DND-41 (cell line): ENCODE results near the gene OR6B3.

Experiments used
- EZH2 ChIP-seq: IDR thresholded peaks from 3 replicates; pipeline ENCODE4 v1.6.1; 2012; ENCODE audit warnings: borderline replicate concordance, low read depth, mild to moderate bottlenecking, moderate library complexity, low read length, inconsistent platforms; ENCODE audit not compliant: severe bottlenecking
- TF ChIP-seq, protein P1 (sequence below): IDR thresholded peaks from 2 replicates; pipeline ENCODE4 v1.5.1; 2012; ENCODE audit warnings: borderline replicate concordance, low read length, moderate library complexity, mild to moderate bottlenecking; ENCODE audit not compliant: poor library complexity, severe bottlenecking; ENCODE audit errors: extremely low read depth

DNA sequence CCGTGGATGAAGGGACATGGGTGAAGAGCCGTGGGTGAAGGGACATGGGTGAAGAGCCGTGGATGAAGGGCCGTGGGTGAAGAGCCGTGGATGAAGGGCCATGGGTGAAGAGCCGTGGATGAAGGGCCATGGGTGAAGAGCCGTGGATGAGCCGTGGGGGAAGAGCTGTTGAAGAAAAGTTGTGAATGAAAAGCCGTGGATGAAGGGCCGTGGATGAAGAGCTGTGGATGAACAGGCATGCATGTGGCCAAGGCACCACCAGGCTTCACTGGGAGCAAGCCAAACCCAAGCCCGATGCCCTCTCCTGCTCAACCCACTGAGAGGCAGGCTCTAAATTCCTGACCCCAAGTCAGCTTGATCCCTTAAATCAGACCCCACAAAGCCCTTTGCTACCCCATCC is 10.6 kb downstream of the OR6B3 start:
- TF ChIP-seq, protein P1, sequence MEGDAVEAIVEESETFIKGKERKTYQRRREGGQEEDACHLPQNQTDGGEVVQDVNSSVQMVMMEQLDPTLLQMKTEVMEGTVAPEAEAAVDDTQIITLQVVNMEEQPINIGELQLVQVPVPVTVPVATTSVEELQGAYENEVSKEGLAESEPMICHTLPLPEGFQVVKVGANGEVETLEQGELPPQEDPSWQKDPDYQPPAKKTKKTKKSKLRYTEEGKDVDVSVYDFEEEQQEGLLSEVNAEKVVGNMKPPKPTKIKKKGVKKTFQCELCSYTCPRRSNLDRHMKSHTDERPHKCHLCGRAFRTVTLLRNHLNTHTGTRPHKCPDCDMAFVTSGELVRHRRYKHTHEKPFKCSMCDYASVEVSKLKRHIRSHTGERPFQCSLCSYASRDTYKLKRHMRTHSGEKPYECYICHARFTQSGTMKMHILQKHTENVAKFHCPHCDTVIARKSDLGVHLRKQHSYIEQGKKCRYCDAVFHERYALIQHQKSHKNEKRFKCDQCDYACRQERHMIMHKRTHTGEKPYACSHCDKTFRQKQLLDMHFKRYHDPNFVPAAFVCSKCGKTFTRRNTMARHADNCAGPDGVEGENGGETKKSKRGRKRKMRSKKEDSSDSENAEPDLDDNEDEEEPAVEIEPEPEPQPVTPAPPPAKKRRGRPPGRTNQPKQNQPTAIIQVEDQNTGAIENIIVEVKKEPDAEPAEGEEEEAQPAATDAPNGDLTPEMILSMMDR, result no peak
- no peak for TF ChIP-seq EZH2
